ENCODE results near the gene GRIA3.
"Not testable (repeated sequence)": the region's sequence is repeated elsewhere in the genome, so short reads cannot be mapped to it uniquely, and the experiment has no call there.

GRIA3 gene

GRCh38 chrX:123361371-123361770 is 177.3 kb downstream of the GRIA3 start:
- DNase-seq: no peak

- DNase-seq: not testable (repeated sequence)
These were observed 202.1 kb downstream of the GRIA3 start for GRCh38 chrX:123386196-123386595.

DNA sequence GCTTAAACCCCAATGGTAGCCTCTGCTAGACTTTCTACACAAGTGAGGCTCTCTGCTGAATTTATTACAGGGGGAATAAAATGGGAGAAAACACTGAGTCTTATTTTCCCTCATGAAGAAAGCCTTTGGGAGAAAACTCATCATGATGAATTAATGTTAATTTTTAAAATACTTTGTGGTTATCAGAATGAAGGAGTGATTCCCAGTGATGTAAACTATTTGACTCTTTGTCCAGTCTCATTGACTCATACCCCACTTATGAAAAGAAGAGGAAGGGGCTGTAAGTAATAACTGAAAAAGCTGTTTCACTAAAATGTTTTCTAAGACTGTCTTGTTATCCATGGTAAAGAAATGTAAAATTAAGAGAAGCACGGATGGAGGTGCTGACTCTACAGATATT is 208.8 kb downstream of the GRIA3 start:
- no peak for DNase-seq

DNA sequence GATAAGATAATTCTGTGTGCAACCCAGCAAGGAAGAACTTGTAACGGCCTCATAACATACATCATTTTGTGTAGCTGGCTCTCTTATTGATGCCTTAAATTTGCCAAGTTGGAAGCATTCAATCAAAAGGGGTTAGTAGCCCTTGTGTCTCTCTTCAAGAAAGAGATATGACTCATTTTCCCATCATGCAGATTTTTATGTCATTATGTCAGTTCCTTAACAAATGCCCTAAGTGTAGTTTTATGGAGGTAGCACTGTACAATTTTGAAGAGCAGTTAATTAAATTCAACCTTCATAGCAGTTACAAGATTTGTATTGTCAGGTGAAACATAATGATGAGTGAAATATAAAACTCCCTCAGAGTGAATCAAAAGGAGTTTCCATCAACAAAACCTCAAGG is 215.6 kb downstream of the GRIA3 start:
- no peak for DNase-seq

GRCh38 chrX:123405231-123405630 is 221.2 kb downstream of the GRIA3 start:
- no peak for DNase-seq

GRCh38 chrX:123408821-123409737 is 225.0 kb downstream of the GRIA3 start:
- DNase-seq: no peak

DNA sequence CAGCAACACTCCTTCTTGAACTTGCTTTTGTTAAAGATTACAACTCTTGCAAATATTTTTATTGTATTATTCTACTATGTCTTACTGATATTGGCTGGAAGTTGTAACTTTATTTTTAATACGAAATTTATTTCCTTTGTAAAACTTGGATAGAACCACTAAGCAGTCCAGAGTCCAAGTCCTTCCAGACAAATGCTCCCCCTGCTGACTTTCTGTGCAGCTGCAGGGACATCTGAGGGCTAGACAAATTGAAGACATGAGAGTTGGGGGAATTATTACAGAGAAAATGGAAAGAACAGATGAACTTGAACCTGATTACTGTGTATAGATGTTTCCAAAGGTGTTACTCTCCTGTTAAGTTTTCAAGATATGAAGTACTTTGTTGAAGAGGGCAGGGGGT is 238.8 kb downstream of the GRIA3 start:
- no peak for DNase-seq

DNA sequence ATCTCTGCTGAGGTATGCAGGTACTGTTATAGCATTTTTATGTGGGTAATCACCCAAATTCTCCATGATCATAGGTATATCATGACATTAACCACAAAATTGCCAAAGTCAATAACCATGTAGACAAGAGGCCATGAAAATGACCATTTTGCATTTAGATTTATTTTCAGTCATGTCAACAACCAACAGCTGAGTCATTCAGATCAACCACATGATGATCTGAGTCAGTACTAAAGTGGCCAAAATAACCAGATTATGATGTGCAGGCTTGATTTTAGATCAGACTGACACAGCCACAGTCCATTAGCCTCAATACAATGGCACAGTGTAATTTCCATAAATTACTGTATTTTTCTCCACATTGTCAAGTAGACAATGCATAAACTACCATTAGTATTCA is 240.5 kb downstream of the GRIA3 start:
- no peak for DNase-seq

DNA sequence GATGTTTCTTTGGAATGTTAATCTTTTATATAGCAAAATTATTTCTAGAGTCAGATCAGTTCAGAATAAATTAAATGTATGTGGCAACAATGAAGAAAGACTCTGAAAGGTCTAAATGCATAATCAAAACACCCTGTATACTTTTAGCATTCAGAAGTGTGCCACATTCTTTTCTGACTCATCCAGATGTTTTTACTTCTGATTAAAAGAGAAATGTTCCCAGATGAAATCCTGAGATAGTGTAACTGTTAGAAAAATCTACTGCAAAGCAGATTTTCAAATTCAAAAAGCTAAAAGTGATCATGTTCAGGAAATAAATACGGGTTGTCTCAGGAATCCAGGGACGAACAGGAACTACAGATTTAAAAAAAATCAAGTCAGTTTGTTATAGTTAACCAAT is 241.4 kb downstream of the GRIA3 start:
- DNase-seq: no peak

DNA sequence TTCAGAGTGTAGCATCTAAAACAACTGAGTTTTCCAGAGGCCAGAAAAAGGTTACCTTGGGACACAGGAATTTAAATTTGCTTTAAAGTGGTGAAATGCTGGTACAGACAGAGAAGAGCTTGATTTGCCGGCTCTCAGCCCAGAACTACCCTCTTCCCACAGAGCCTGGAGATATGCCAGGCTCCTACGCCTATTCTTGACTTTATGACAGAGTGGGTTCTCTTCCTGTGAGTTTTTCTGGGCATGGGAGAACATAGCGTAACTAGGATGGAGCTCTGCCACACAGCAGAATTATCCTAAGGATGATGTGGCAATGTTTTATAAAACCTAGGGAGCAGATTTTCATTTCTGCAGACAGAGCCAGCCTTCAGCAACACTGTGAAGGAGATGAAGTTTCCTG is 241.8 kb downstream of the GRIA3 start:
- no peak for DNase-seq

- DNase-seq: no peak
These were observed 248.5 kb downstream of the GRIA3 start for GRCh38 chrX:123432361-123433150.

DNA sequence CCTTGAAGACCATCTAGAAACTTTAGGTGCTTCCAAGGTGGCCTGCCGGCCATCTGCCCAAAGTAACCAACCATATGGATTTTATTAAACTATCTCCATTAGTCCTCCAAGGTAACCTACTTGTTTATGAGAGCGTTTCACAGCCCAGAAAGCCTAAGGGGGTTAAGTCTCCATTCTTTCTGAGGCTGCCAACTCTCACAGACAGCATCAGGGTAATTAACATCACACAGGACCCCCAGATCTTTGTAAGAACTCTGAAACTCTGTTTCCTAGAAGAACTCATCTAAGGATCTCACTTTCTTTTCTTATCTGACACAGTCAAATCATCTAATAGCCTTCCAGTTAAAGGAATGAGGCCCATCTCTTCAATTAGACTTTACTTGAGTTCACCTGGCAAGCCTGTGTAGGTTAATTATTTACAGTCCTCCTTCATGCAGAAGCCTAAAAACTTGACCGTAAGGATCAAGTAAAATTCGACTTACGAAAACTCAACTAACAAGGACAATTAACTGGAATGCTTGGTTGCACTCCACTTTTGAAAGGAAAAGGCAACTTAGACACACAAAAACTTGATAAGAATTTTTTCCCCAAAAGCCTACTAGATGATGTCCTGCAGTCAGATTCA is 252.5 kb downstream of the GRIA3 start:
- no peak for DNase-seq

GRCh38 chrX:123439926-123440325 is 255.8 kb downstream of the GRIA3 start:
- DNase-seq: not testable (repeated sequence)

DNA sequence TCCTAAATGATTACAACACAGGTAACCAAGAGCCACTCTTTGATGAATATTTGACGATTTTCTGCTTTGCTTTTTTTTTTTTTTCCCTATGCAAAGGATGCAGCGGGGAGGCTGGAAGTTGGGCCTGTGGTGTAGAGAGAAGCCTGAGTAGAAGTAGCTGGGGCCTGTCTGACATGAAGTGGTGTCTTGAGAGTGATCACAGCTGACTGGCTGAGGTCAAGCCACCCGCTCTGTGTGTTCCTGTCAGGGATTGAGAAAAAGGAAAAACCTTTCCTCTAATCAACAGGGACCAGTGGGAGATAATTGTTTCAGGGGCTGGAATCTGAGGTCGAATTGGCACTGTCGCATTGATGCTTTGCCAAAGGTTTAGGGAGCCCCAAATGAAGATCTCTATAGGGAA is 258.7 kb downstream of the GRIA3 start:
- no peak for DNase-seq

DNA sequence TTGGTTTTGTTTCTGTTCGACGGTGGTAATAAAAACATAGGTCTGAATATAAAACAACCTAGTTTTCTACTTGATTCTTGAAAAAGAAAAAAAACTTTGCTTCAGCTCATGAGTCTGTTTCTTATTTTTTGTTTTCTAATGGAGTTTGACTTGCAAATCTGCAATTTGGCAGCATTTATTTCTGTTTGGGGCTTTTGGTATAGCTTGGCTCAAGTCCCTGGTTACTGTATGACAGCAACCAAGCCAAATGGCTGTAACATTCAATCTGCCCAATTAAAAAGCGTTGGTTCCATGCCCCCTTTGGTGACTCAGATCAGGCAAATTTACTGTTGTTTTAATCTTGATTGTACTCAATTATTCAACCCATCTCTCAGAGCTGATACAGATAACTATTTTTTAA is 263.4 kb downstream of the GRIA3 start:
- DNase-seq: no peak

DNA sequence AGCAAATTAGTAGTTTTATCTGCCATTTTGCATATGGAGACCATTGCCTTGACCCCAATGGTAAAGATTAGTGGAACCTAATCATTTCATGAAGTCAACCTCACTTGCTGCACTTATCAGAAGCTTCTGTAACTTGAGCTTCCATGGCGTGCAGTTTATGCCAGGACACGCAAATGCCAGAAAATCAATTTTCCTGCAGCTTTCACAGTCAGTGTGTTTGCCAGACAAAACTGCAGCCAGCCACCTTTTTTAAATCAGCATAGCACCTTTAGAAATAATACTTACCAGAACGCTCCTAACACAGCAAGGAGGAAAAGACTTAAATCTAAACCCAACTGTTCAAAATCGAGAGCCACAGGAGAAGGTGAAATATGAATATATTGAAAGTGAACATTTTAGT is 265.3 kb downstream of the GRIA3 start:
- no peak for DNase-seq

- no peak for DNase-seq
These were observed 266.1 kb downstream of the GRIA3 start for GRCh38 chrX:123450222-123450621.

GRCh38 chrX:123454712-123455431 is 270.8 kb downstream of the GRIA3 start:
- DNase-seq: no peak

DNA sequence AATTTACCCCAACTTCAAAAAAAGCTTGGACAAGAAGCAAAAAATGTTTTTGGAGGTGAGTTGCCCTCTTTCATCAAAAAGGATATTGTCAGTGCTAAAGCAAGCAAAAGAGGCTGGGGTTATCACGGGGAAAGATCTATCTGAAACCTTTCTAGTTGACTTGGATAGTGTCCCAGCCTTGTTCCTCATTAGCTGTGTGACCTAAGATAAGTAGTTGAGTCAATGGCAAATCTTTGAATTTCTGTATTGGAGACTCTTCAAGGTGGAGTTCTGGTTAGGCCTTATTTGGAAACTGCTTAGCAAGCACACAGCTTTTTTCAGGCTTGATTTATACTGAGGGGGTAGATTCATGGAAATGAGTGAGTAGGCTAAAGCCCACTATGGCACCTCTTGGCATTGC is 271.6 kb downstream of the GRIA3 start:
- no peak for DNase-seq

- no peak for DNase-seq
These were observed 280.6 kb downstream of the GRIA3 start for GRCh38 chrX:123464709-123465108.

DNA sequence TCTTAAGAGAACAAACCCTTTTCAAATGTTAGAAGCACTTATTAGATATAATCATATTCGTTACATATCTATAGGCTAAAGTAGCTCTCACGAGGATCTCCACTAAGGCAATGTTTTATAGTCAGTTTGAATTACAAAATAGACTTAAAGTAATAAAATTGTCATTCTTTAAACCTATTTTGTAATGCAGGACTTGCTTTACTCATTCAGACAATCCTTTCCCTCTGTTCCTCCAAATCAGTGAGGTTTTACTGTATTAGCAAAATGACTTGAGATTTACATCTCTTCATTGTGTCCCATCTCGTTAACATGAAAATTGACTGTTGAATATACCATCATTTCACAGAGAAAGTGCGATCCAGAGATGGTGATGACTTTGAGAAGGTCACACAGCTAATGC is 284.4 kb downstream of the GRIA3 start:
- DNase-seq: no peak

GRCh38 chrX:123475068-123475724 is 291.1 kb downstream of the GRIA3 start:
- DNase-seq: no peak
